ENCODE data around the gene THOC3. TPM values are rescaled to one million over a fixed set of nuclear protein-coding genes. Genes with fewer than 3 reads are reported as not detected.
"Not testable (repeated sequence)": the region's sequence is repeated elsewhere in the genome, so short reads cannot be mapped to it uniquely, and the experiment has no call there.

The THOC3 gene
- total and polyA plus RNA-seq, 4 donors = 29.1 to 43.2 (median 37.9) TPM

DNA sequence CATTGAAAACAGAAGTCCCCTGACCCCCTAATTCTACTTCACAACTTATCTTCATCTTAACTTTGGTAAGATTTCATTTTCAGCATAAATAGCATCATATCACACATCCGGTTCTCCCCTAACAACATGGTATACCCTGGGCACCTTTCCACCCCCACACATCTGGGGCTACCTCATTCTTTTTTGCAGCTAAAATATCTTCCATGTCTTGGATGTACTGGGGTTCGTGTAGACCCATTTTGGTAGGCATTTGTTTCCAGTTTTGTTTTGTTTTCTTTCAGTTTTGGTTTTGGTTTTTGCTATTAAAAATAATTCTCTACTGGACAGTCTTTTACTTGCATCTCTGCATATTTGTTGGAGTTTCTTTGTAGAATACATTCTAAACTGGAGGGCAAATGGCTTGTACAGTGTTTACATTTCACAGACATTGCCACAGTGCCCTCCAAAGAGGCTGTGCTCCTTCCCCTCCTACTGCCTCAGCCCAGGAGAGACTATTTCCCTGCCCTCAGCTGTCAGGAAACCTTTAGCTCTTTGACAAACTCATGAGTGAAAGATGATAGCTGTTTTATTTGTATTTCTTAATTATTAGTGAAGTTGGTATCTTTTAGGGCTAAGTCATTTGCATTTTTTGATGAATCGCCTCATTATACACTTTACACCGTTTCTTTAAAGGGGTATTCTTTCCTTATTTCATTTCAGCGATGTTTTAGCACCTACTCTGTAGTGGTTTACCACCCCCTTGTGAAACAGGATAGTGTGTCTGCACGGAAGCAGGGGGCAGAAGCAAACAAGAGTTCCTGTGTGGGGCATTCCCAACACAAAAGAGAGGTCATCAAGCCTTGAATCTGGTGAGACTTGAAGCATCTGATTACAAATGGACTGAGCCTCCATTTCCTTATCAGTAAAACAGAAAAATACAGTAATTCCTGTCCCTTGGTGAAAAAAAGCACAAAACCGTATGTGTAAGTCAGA is 52.8 kb downstream of the THOC3 start:
- H3K4me3 ChIP-seq (ENCODE audit: low read depth, low read length); H3K27ac ChIP-seq (ENCODE audit: low read depth, low read length); H3K9me3 ChIP-seq (ENCODE audit: control insufficient read depth, insufficient read depth, low read length); H3K4me1 ChIP-seq (ENCODE audit: control insufficient read depth, insufficient read depth, low read length); DNase-seq (ENCODE audit: low read depth in 4 of 6, low spot score in 6 of 6); H3K27me3 ChIP-seq (ENCODE audit: control insufficient read depth, insufficient read depth, low read length); H3K36me3 ChIP-seq (ENCODE audit: control insufficient read depth, insufficient read depth, low read length): not testable (repeated sequence)
- 80% methylated on average over 1 of the region's 7 CpGs for WGBS (ENCODE audit: insufficient coverage)

DNA sequence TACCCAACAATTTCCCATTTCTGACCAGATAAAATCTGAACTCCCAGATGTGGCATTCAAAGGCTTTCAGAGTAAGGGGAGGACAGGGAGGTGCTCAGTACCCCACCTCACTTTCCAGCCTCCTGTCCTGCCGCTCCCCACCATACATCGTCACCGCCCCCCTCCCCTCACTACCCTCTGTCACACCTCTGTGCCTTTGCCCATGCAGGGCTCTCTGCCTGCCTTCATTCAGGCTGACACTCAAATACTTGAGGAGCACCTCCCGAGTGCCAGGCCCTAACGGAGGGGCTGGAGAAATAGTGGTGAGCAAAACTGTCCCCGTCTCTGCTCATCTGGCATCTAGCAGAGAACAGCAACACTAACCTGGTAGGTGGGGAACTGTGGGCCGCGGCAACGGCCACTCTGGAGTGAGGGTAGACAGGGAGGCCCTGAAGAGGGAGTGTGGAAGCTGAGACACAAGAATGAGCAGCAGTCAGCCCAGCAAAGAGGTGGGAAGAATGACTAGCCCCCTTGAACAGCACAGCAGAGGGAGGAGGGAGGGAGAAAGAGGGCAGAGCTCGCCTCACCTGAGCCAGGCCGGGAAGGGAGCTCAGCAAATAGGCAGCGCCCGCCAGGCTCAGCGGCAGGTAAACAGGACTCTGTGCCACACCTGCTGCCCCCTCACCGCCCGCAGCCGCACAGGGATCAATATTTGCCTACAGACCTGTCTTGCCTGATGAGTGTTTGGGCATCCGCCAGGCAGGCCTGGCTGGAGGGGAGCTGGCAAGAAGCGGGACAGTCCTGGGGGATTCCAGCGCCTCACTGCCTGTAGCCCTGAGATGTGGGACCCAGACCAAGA is 54.1 kb downstream of the THOC3 start:
- not testable (repeated sequence) for H3K27me3 ChIP-seq (ENCODE audit: control insufficient read depth, insufficient read depth, low read length); H3K36me3 ChIP-seq (ENCODE audit: control insufficient read depth, insufficient read depth, low read length); H3K9me3 ChIP-seq (ENCODE audit: control insufficient read depth, insufficient read depth, low read length); H3K27ac ChIP-seq (ENCODE audit: low read depth, low read length); H3K4me3 ChIP-seq (ENCODE audit: low read depth, low read length); DNase-seq (ENCODE audit: low read depth in 4 of 6, low spot score in 6 of 6); H3K4me1 ChIP-seq (ENCODE audit: control insufficient read depth, insufficient read depth, low read length)
- WGBS (ENCODE audit: insufficient coverage) = no CpG with 5 or more reads among the region's 20 CpGs

DNA sequence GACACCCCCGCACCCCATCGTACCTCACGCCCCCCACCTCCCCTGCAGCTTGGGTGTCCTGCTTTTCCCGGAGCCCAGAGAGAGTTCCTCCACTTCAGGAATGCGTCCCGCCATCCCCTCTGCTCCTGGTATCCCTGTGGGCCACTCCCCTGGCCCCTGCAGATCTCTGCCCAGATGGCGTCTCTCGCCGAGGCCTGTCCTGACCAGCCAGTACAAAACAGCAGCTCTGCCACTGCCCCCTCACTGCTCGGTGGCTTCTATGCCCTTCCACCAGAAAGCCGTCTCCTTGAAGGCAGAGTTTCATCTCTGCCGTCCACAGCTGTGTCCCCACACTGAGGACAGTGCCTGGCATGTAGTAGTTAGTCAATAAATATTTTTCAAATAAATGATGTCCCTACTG is 58.0 kb downstream of the THOC3 start:
- H3K9me3 ChIP-seq (ENCODE audit: control insufficient read depth, insufficient read depth, low read length); DNase-seq (ENCODE audit: low read depth in 4 of 6, low spot score in 6 of 6); H3K36me3 ChIP-seq (ENCODE audit: control insufficient read depth, insufficient read depth, low read length); H3K4me3 ChIP-seq (ENCODE audit: low read depth, low read length); H3K27me3 ChIP-seq (ENCODE audit: control insufficient read depth, insufficient read depth, low read length); H3K4me1 ChIP-seq (ENCODE audit: control insufficient read depth, insufficient read depth, low read length); H3K27ac ChIP-seq (ENCODE audit: low read depth, low read length): not testable (repeated sequence)
- WGBS (ENCODE audit: insufficient coverage) = 73% methylated on average over 9 of the region's 12 CpGs

Other genes with a start within 250 kb of the THOC3 start
- gene CPLX2, start 96.7 kb downstream of the THOC3 start, total RNA-seq = 10 to 100 TPM; 19.2 to 44.2 TPM
- 100 to 1,000 TPM; 153 to 159 TPM for gene CPLX2, start 96.7 kb downstream of the THOC3 start, polyA plus RNA-seq (ENCODE audit: insufficient read length in 2 of 2)